Caco-2 (cell line): ENCODE data around the gene PRICKLE3. TPM values are rescaled to one million over a fixed set of nuclear protein-coding genes. Genes with fewer than 3 reads are reported as not detected.
"Not testable (repeated sequence)": the region's sequence is repeated elsewhere in the genome, so short reads cannot be mapped to it uniquely, and the experiment has no call there.

Source experiments
- BruUV-seq: library from RNA; stranded (reverse); fragments of 400-500 nt; replicated peaks from 2 replicates; lab custom pipeline; 2021; lab: Mats Ljungman, UMichigan
- CTCF ChIA-PET: fragments of 300-600 bp; sonication (Branson Sonifier 250); formaldehyde crosslinking; loops from one replicate; lab custom pipeline; 2022; ENCODE audit warnings: antibody characterized with exemption; lab: Charles Lee
- POLR2A ChIA-PET: fragments of 300-600 bp; sonication (Branson Sonifier 250); formaldehyde crosslinking; loops from one replicate; lab custom pipeline; 2022; ENCODE audit warnings: antibody characterized with exemption; lab: Charles Lee
- DNase-seq, 2 experiments: peaks; one replicate each; pipeline versions ENCODE4 v3.0.0 to v3.0.0-alpha.2; 2020 to 2022
- H3K27me3 ChIP-seq: replicated peaks from 2 replicates; pipeline ENCODE4 v1.6.0; 2011; ENCODE audit warnings: low read length; ENCODE audit not compliant: control insufficient read depth, insufficient read depth
- H3K36me3 ChIP-seq: 2 replicates; pipeline ENCODE4 v1.5.1; 2011; ENCODE audit warnings: low read length; ENCODE audit not compliant: control insufficient read depth, insufficient read depth
- H3K4me1 ChIP-seq: fragments of 250-450 bp; sonication (Bioruptor Pico); 2 replicates; pipeline ENCODE4 v1.5.1; 2020; ENCODE audit warnings: mild to moderate bottlenecking
- H3K4me3 ChIP-seq: 2 replicates; pipeline ENCODE4 v1.5.1; 2011; ENCODE audit warnings: low read depth, mild to moderate bottlenecking, control low read depth, low read length
- H3K9me3 ChIP-seq: fragments of 250-450 bp; sonication (Bioruptor Pico); 2 replicates; pipeline ENCODE4 v1.5.1; 2020; ENCODE audit warnings: mild to moderate bottlenecking, moderate library complexity
- H3K27ac Mint-ChIP-seq: one replicate; pipeline ENCODE4 v1.8.0; 2022; ENCODE audit warnings: mixed read lengths; ENCODE audit not compliant: unreplicated experiment
- H3K27me3 Mint-ChIP-seq: one replicate; pipeline ENCODE4 v1.8.0; 2022; ENCODE audit warnings: mixed read lengths; ENCODE audit not compliant: insufficient read depth, unreplicated experiment
- H3K36me3 Mint-ChIP-seq: one replicate; pipeline ENCODE4 v1.8.0; 2022; ENCODE audit warnings: mild to moderate bottlenecking, mixed read lengths; ENCODE audit not compliant: insufficient read depth, unreplicated experiment
- H3K4me1 Mint-ChIP-seq: one replicate; pipeline ENCODE4 v1.8.0; 2022; ENCODE audit warnings: low read depth, mixed read lengths; ENCODE audit not compliant: unreplicated experiment
- H3K4me3 Mint-ChIP-seq: one replicate; pipeline ENCODE4 v1.8.0; 2022; ENCODE audit warnings: mild to moderate bottlenecking, moderate library complexity, mixed read lengths; ENCODE audit not compliant: unreplicated experiment
- H3K9me3 Mint-ChIP-seq: one replicate; pipeline ENCODE4 v1.8.0; 2022; ENCODE audit warnings: mixed read lengths; ENCODE audit not compliant: unreplicated experiment
- intact Hi-C: fragments of 100-400 bp; cut with micrococcal nuclease; formaldehyde crosslinking; loops from one replicate; pipeline ENCODE4 v1.10.0; 2022; ENCODE audit not compliant: unreplicated experiment
- total RNA-seq: library from RNA; stranded (reverse); gene quantifications from 2 replicates; pipeline ENCODE4 v1.2.3, GENCODE V29; 2022
- TF ChIP-seq, protein P1 (sequence below), 2 experiments: fragments of 200-600 bp in 1 of 2; IDR thresholded peaks; 1 replicate in 1 of 2; 2 replicates in 1 of 2; pipeline versions ENCODE4 v1.5.1 to v1.8.0; 2011 to 2022; ENCODE audit warnings: antibody characterized with exemption in 1 of 2, control low read depth in 1 of 2, inconsistent platforms in 1 of 2, low read depth in 1 of 2, low read length in 1 of 2, mild to moderate bottlenecking in 1 of 2, moderate library complexity in 1 of 2; ENCODE audit not compliant: insufficient read depth in 1 of 2, severe bottlenecking in 1 of 2, unreplicated experiment in 1 of 2

The PRICKLE3 gene
- total RNA-seq, 1 experiment from 2014 or later, result 8.4 TPM

DNA sequence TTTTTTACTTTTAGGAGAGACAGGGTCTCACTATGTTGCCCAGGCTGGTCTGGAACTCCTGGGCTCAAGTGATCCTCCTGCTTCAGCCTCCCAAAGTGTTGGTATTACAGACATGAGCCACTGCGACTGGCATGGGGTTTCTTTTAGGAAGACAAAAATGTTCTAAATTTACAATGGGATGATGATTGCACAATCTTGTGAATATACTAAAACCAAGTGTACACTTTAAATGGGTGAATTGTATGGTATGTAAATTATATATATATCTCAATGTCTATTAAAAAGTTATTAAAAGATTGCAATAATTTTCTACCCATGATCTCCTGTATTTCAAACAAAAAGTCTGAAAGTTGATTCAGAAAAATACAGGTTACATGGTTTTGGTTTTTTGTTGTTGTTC is 32.7 kb downstream of the PRICKLE3 start:
- ChIA-PET CTCF (no interaction called here), POLR2A (no interaction called here)
- no peaks in the 10 kb centered on the region for H3K27me3 Mint-ChIP-seq
- intact Hi-C loops, result no loop called here
- no peaks in the 10 kb centered on the region for H3K27me3 ChIP-seq
- H3K36me3 ChIP-seq, result no peaks in the 10 kb centered on the region
- peaks cover 8% of the 10 kb centered on the region; the same call in 1 of the 2 replicates for H3K4me1 ChIP-seq
- no TSS peak for BruUV-seq
- DNase-seq, result no peak
- H3K4me1 Mint-ChIP-seq, result no peaks in the 10 kb centered on the region
- no peaks in the 10 kb centered on the region for H3K9me3 Mint-ChIP-seq
- no peak overlapping the region for H3K27ac Mint-ChIP-seq
- TF ChIP-seq, protein P1, sequence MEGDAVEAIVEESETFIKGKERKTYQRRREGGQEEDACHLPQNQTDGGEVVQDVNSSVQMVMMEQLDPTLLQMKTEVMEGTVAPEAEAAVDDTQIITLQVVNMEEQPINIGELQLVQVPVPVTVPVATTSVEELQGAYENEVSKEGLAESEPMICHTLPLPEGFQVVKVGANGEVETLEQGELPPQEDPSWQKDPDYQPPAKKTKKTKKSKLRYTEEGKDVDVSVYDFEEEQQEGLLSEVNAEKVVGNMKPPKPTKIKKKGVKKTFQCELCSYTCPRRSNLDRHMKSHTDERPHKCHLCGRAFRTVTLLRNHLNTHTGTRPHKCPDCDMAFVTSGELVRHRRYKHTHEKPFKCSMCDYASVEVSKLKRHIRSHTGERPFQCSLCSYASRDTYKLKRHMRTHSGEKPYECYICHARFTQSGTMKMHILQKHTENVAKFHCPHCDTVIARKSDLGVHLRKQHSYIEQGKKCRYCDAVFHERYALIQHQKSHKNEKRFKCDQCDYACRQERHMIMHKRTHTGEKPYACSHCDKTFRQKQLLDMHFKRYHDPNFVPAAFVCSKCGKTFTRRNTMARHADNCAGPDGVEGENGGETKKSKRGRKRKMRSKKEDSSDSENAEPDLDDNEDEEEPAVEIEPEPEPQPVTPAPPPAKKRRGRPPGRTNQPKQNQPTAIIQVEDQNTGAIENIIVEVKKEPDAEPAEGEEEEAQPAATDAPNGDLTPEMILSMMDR (IDR thresholded peaks at IDR 0.05; ENCODE audit: insufficient read depth in 1 of 2, low read depth in 1 of 2, low read length in 1 of 2, severe bottlenecking in 1 of 2, unreplicated experiment in 1 of 2), result no peak
- H3K4me3 ChIP-seq, result no peak overlapping the region
- no peaks in the 10 kb centered on the region for H3K9me3 ChIP-seq
- no peaks in the 10 kb centered on the region for H3K36me3 Mint-ChIP-seq
- H3K4me3 Mint-ChIP-seq, result no peak overlapping the region

DNA sequence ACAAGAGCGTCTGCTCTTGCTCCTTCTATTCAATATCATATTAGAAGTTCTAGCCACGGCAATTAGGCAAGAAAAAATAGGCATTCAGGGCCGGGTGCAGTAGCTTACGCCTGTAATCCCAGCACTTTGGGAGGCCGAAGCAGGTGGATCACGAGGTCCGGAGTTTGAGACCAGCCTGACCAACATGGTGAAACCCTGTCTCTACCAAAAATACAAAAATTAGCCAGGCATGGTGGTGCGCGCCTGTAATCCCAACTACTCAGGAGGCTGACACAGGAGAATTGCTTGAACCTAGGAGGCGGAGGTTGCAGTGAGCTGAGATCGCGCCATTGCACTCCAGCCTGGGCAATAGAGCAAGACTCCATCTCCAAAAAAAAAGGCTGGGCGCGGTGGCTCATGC is 36.9 kb downstream of the PRICKLE3 start:
- BruUV-seq, H3K4me3 ChIP-seq, POLR2A ChIA-PET, H3K27me3 Mint-ChIP-seq, H3K27me3 ChIP-seq, H3K4me1 Mint-ChIP-seq, H3K27ac Mint-ChIP-seq, DNase-seq, CTCF ChIA-PET, H3K36me3 Mint-ChIP-seq, H3K36me3 ChIP-seq, H3K9me3 ChIP-seq, H3K4me3 Mint-ChIP-seq, intact Hi-C loops, H3K9me3 Mint-ChIP-seq: not testable (repeated sequence)
- peaks cover 10% of the 10 kb centered on the region; the same call in 1 of the 2 replicates for H3K4me1 ChIP-seq

DNA sequence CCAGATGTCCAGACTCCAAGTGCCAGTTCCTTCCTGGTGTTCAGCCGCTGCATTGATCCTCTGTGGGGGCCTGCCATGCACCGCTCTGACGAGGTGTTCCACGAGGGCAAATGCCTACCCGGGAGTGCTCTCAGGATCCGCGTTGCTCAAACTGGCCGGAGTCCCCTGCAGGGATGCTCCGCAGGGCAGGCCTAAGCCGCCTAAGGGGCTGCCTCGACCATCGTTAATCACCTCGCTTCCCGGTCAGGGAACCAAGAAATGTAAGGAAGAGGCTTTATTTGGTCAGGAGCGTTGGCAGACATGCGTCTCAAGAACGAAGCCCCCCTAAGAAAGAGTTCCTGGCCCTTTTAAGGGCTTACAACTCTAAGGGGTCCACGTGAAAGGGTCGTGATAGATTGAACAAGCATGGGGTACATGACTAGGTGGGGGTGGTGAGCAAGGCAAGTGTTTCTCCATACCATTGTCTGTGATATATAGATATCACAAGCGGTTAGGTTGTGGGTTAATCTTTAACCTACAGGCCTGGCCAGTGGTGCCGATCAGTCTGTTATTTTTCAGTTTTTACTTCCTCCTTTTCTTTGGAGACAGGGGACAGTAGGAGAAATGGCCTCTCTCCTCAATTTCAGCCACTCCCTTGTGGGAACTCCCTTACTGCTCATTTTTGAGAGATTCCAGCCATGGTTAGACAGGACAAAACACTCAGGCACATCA is 37.6 kb downstream of the PRICKLE3 start:
- H3K36me3 Mint-ChIP-seq, CTCF ChIA-PET, H3K27me3 Mint-ChIP-seq, H3K36me3 ChIP-seq, BruUV-seq, H3K9me3 ChIP-seq, POLR2A ChIA-PET, H3K4me3 Mint-ChIP-seq, H3K9me3 Mint-ChIP-seq, H3K27me3 ChIP-seq, intact Hi-C loops, H3K4me1 Mint-ChIP-seq, H3K4me3 ChIP-seq: not testable (repeated sequence)
- peaks cover 10% of the 10 kb centered on the region; the same call in 1 of the 2 replicates for H3K4me1 ChIP-seq
- DNase-seq, result peak in 1 of 2 experiments; percentile 9
- H3K27ac Mint-ChIP-seq, result peak overlapping the region; percentile 64

DNA sequence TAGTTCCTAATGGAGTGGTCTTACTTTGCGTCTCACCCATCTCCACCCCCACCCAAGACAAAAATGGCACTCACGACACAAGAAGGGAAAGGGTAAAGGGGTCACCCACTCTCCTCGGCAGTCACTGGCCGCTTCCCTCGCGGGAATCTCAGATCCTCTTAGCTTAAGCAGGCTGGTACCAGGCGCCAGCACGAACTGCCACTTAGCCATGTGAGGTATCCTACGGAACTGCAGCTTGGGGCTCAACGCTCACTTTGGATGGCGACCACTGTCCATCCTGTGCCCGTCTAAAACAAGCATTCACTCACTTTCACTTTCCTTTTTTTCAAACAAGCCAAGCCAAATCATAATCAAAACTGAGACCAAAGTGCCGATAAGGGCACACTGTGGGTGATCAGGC is 38.2 kb downstream of the PRICKLE3 start:
- CTCF ChIA-PET, result no interaction called here
- POLR2A ChIA-PET, result no interaction called here
- no peaks in the 10 kb centered on the region for H3K9me3 ChIP-seq
- Mint-ChIP-seq H3K4me1 (no peaks in the 10 kb centered on the region), H3K9me3 (no peaks in the 10 kb centered on the region), H3K27me3 (no peaks in the 10 kb centered on the region), H3K36me3 (peaks cover 4% of the 10 kb centered on the region), H3K4me3 (no peak overlapping the region), H3K27ac (no peak overlapping the region)
- TF ChIP-seq, protein P1 (IDR thresholded peaks at IDR 0.05; ENCODE audit: insufficient read depth in 1 of 2, low read depth in 1 of 2, low read length in 1 of 2, severe bottlenecking in 1 of 2, unreplicated experiment in 1 of 2), result no peak
- intact Hi-C loops, result no loop called here
- no TSS peak for BruUV-seq
- H3K27me3 ChIP-seq, result no peaks in the 10 kb centered on the region
- no peaks in the 10 kb centered on the region for H3K36me3 ChIP-seq
- H3K4me3 ChIP-seq, result no peak overlapping the region
- peaks cover 10% of the 10 kb centered on the region; the same call in 1 of the 2 replicates for H3K4me1 ChIP-seq
- no peak for DNase-seq
